DMS79 treated with DMSO at 0.1 percent for 48 hours (cell line): ENCODE data around the gene MFSD12.

Experiments used
- DNase-seq: peaks from one replicate; lab custom pipeline; 2025; lab: John Stamatoyannopoulos, UW

Gene MFSD12

GRCh38 chr19:3557461-3558248 is at the start of gene MFSD12:
TSS of gene MFSD12 (minus strand) at chr19:3557586. CDS start at chr19:3557403, 183 bp downstream.
- DNase-seq = peak; percentile 86

GRCh38 chr19:3606690-3607289 is 49.4 kb upstream of the MFSD12 start, which contains the start of gene TBXA2R:
TSS of gene TBXA2R (minus strand) at chr19:3606875. CDS start at chr19:3600634, 6,241 bp downstream.
- DNase-seq = peak; percentile 1

- peak; percentile 7 for DNase-seq
Measured at GRCh38 chr19:3606174-3606689, 48.8 kb upstream of the MFSD12 start.

- peak; percentile 3 for DNase-seq
Measured at GRCh38 chr19:3605770-3606169, 48.4 kb upstream of the MFSD12 start.

- DNase-seq = no peak
Measured at GRCh38 chr19:3605361-3605760, 48.0 kb upstream of the MFSD12 start.

GRCh38 chr19:3604987-3605343 is 47.6 kb upstream of the MFSD12 start:
- no peak for DNase-seq

- no peak for DNase-seq
Measured at GRCh38 chr19:3604227-3604986, 47.0 kb upstream of the MFSD12 start.

- no peak for DNase-seq
Measured at GRCh38 chr19:3603121-3603811, 45.9 kb upstream of the MFSD12 start.

GRCh38 chr19:3601021-3601420 is 43.6 kb upstream of the MFSD12 start:
- no peak for DNase-seq

GRCh38 chr19:3599776-3600187 is 42.4 kb upstream of the MFSD12 start:
- no peak for DNase-seq

- DNase-seq = no peak
Measured at GRCh38 chr19:3595521-3596061, 38.2 kb upstream of the MFSD12 start.

- DNase-seq = no peak
Measured at GRCh38 chr19:3593156-3593555, 35.8 kb upstream of the MFSD12 start.

- no peak for DNase-seq
Measured at GRCh38 chr19:3591876-3592613, 34.7 kb upstream of the MFSD12 start.

- no peak for DNase-seq
Measured at GRCh38 chr19:3590991-3591659, 33.7 kb upstream of the MFSD12 start.

GRCh38 chr19:3589949-3590348 is 32.6 kb upstream of the MFSD12 start:
- no peak for DNase-seq

- no peak for DNase-seq
Measured at GRCh38 chr19:3589439-3589838, 32.1 kb upstream of the MFSD12 start.

GRCh38 chr19:3586707-3587346 is 29.4 kb upstream of the MFSD12 start:
- peak; percentile 7 for DNase-seq

- DNase-seq = no peak
Measured at GRCh38 chr19:3586127-3586626, 28.8 kb upstream of the MFSD12 start.

GRCh38 chr19:3585301-3586126 is 28.1 kb upstream of the MFSD12 start, which contains the start of gene GIPC3:
TSS of gene GIPC3 (plus strand) at chr19:3585478. CDS start at chr19:3585598, 120 bp downstream.
- no peak for DNase-seq
